ENCODE measurements around the gene KCNMA1.

KCNMA1 gene

GRCh38 chr10:77404810-77405209 is 232.8 kb downstream of the KCNMA1 start:
- no peak for DNase-seq (ENCODE audit: low read depth)
- no peak for TF ChIP-seq CTCF (IDR thresholded peaks at IDR 0.05; ENCODE audit: control insufficient read depth, insufficient read depth, low read depth, low read length, missing control alignments)
- H3K4me3 ChIP-seq (ENCODE audit: control insufficient read depth, low read depth, low read length): no peak overlapping the region

GRCh38 chr10:77403761-77404160 is 233.8 kb downstream of the KCNMA1 start:
- no peak overlapping the region for H3K4me3 ChIP-seq (ENCODE audit: control insufficient read depth, low read depth, low read length)
- TF ChIP-seq CTCF (IDR thresholded peaks at IDR 0.05; ENCODE audit: control insufficient read depth, insufficient read depth, low read depth, low read length, missing control alignments): no peak
- no peak for DNase-seq (ENCODE audit: low read depth)

- no peak for DNase-seq (ENCODE audit: low read depth)
- TF ChIP-seq CTCF (IDR thresholded peaks at IDR 0.05; ENCODE audit: control insufficient read depth, insufficient read depth, low read depth, low read length, missing control alignments): no peak
- H3K4me3 ChIP-seq (ENCODE audit: control insufficient read depth, low read depth, low read length): no peak overlapping the region
Observed at GRCh38 chr10:77401683-77402082, 235.9 kb downstream of the KCNMA1 start.

GRCh38 chr10:77400033-77400432 is 237.6 kb downstream of the KCNMA1 start:
- no peak for DNase-seq (ENCODE audit: low read depth)
- no peak for TF ChIP-seq CTCF (IDR thresholded peaks at IDR 0.05; ENCODE audit: control insufficient read depth, insufficient read depth, low read depth, low read length, missing control alignments)
- no peak overlapping the region for H3K4me3 ChIP-seq (ENCODE audit: control insufficient read depth, low read depth, low read length)

- H3K4me3 ChIP-seq (ENCODE audit: control insufficient read depth, low read depth, low read length): no peak overlapping the region
- TF ChIP-seq CTCF (IDR thresholded peaks at IDR 0.05; ENCODE audit: control insufficient read depth, insufficient read depth, low read depth, low read length, missing control alignments): no peak
- no peak for DNase-seq (ENCODE audit: low read depth)
Observed at GRCh38 chr10:77398986-77399755, 238.4 kb downstream of the KCNMA1 start.

- no peak for TF ChIP-seq CTCF (IDR thresholded peaks at IDR 0.05; ENCODE audit: control insufficient read depth, insufficient read depth, low read depth, low read length, missing control alignments)
- DNase-seq (ENCODE audit: low read depth): no peak
- H3K4me3 ChIP-seq (ENCODE audit: control insufficient read depth, low read depth, low read length): no peak overlapping the region
Observed at GRCh38 chr10:77398558-77398957, 239.1 kb downstream of the KCNMA1 start.
